Panc1 (cell line): Measurements from ENCODE around the gene BNIP5. TPM values are rescaled to one million over a fixed set of nuclear protein-coding genes. Genes with fewer than 3 reads are reported as not detected.

ENCODE experiments used
- ATAC-seq: fragments of 200-7000 bp; cut with Tn5 transposase; 2 replicates; pipeline ENCODE4 v1.9.1; 2020; ENCODE audit warnings: mild to moderate bottlenecking, moderate library complexity
- BruUV-seq: library from RNA; stranded (reverse); fragments of 400-500 nt; replicated peaks from 2 replicates; lab custom pipeline; 2021; lab: Mats Ljungman, UMichigan
- CTCF ChIA-PET: fragments of 300-600 bp; sonication (Branson Sonifier 250); formaldehyde crosslinking; loops from one replicate; lab custom pipeline; 2022; ENCODE audit warnings: antibody characterized with exemption; lab: Charles Lee
- POLR2A ChIA-PET: fragments of 300-600 bp; sonication (Branson Sonifier 250); formaldehyde crosslinking; loops from one replicate; lab custom pipeline; 2022; ENCODE audit warnings: antibody characterized with exemption; lab: Charles Lee
- DNase-seq: peaks from one replicate; pipeline ENCODE4 v3.0.0-alpha.2; 2010; ENCODE audit warnings: low read depth, low spot score
- H3K27ac ChIP-seq: 2 replicates; pipeline ENCODE4 v1.5.1; 2011; ENCODE audit warnings: mild to moderate bottlenecking, low read length, inconsistent platforms
- H3K27me3 ChIP-seq: fragments of 200-500 bp; sonication (Bioruptor generic); 2 replicates; pipeline ENCODE4 v1.6.0; 2014; ENCODE audit warnings: low read length, inconsistent platforms; ENCODE audit not compliant: control insufficient read depth, insufficient read depth
- H3K36me3 ChIP-seq: fragments of 200-500 bp; sonication (Bioruptor generic); 2 replicates; pipeline ENCODE4 v1.5.1; 2014; ENCODE audit warnings: inconsistent platforms, mild to moderate bottlenecking, low read length, moderate library complexity; ENCODE audit not compliant: control insufficient read depth, insufficient read depth
- H3K4me1 ChIP-seq: 2 replicates; pipeline ENCODE4 v1.5.1; 2011; ENCODE audit warnings: inconsistent platforms, mild to moderate bottlenecking, low read length, moderate library complexity; ENCODE audit not compliant: control insufficient read depth, insufficient read depth
- H3K4me3 ChIP-seq, 2 experiments: 2 replicates each; pipeline ENCODE4 v1.5.1; 2011 to 2012; ENCODE audit warnings: low read depth in 2 of 2, low read length in 2 of 2, mild to moderate bottlenecking in 2 of 2, inconsistent platforms in 1 of 2, moderate library complexity in 1 of 2
- H3K9me3 ChIP-seq: fragments of 200-500 bp; sonication (Bioruptor generic); 2 replicates; pipeline ENCODE4 v1.5.1; 2014; ENCODE audit warnings: low read depth, mild to moderate bottlenecking, inconsistent platforms, low read length, moderate library complexity; ENCODE audit not compliant: control insufficient read depth, insufficient read depth
- POLR2AphosphoS5 ChIP-seq: IDR thresholded peaks from 2 replicates; pipeline ENCODE4 v1.6.1; 2012; ENCODE audit warnings: mild to moderate bottlenecking, low read depth, low read length, moderate library complexity
- SIN3A ChIP-seq: IDR thresholded peaks from 2 replicates; pipeline ENCODE4 v1.6.1; 2012; ENCODE audit warnings: low read depth, mild to moderate bottlenecking, low read length, moderate library complexity, borderline replicate concordance; ENCODE audit not compliant: insufficient read depth
- TCF7L2 ChIP-seq: IDR thresholded peaks from 2 replicates; pipeline ENCODE4 v1.6.1; 2011; ENCODE audit warnings: mild to moderate bottlenecking, low read depth, low read length, inconsistent platforms
- in situ Hi-C: cut with HindIII; loops from 2 replicates; pipeline ENCODE4 v1.10.0; 2016; ENCODE audit warnings: low sequenced_read_pairs, low pct_unique_long_range_greater_than_20kb
- intact Hi-C: fragments of 100-400 bp; cut with micrococcal nuclease; formaldehyde crosslinking; loops from one replicate; pipeline ENCODE4 v1.10.0; 2022; ENCODE audit not compliant: unreplicated experiment
- total RNA-seq: library from RNA; stranded (reverse); gene quantifications from one replicate; pipeline ENCODE4 v1.2.1, GENCODE V29; 2021; ENCODE audit not compliant: unreplicated experiment
- TF ChIP-seq, protein P1 (sequence below), 2 experiments: IDR thresholded peaks; 2 replicates each; pipeline ENCODE4 v1.6.1; 2011 to 2012; ENCODE audit warnings: low read depth in 2 of 2, control low read depth in 1 of 2, low read length in 1 of 2, mild to moderate bottlenecking in 1 of 2, moderate library complexity in 1 of 2; ENCODE audit not compliant: insufficient read depth in 1 of 2
- TF ChIP-seq, protein P2 (sequence below): fragments of 450-650 bp; IDR thresholded peaks from 2 replicates; pipeline ENCODE4 v1.5.1; 2017; ENCODE audit warnings: mild to moderate bottlenecking

BNIP5 gene
- total RNA-seq, 1 experiment from 2014 or later: not detected

DNA sequence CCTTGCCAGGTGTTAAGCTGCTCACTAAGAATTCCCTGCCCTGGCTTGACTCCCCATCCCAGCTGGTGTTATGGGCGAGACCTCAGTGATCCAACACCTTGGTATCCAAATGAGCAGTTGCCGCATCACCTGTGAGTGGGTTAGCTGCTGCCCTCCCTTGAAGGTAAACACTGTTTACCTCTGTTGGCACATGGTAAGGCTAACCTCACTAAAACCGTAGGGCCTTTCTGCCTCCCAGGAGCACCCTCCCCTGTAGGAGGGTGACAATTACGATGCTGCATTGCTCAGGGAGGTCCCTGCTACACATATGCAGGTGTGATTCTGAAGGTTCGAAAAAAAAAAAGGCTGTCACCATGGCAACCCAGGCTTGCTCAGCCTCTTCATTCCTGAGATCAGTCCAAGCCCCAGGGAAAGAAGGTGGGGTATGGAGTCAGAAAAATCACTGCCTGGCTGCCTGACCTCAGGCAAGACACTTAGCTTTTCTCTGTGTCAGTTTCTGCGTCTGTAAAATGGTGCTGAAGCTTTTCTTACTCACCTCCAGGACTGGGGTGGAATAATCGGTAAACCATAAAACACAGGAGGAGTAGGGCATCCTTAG is 47.3 kb downstream of the BNIP5 start:
- Histone ChIP-seq H3K36me3 (no peaks in the 10 kb centered on the region), H3K4me3 (no peak overlapping the region), H3K27ac (no peak overlapping the region), H3K9me3 (no peaks in the 10 kb centered on the region), H3K4me1 (no peaks in the 10 kb centered on the region), H3K27me3 (no peaks in the 10 kb centered on the region; the same call in 1 of the 2 replicates)
- intact Hi-C loops: no loop called here
- CTCF ChIA-PET: no interaction called here
- no peak for ATAC-seq
- DNase-seq: no peak
- in situ Hi-C loops: no loop called here
- no TSS peak for BruUV-seq
- TF ChIP-seq, protein P1, sequence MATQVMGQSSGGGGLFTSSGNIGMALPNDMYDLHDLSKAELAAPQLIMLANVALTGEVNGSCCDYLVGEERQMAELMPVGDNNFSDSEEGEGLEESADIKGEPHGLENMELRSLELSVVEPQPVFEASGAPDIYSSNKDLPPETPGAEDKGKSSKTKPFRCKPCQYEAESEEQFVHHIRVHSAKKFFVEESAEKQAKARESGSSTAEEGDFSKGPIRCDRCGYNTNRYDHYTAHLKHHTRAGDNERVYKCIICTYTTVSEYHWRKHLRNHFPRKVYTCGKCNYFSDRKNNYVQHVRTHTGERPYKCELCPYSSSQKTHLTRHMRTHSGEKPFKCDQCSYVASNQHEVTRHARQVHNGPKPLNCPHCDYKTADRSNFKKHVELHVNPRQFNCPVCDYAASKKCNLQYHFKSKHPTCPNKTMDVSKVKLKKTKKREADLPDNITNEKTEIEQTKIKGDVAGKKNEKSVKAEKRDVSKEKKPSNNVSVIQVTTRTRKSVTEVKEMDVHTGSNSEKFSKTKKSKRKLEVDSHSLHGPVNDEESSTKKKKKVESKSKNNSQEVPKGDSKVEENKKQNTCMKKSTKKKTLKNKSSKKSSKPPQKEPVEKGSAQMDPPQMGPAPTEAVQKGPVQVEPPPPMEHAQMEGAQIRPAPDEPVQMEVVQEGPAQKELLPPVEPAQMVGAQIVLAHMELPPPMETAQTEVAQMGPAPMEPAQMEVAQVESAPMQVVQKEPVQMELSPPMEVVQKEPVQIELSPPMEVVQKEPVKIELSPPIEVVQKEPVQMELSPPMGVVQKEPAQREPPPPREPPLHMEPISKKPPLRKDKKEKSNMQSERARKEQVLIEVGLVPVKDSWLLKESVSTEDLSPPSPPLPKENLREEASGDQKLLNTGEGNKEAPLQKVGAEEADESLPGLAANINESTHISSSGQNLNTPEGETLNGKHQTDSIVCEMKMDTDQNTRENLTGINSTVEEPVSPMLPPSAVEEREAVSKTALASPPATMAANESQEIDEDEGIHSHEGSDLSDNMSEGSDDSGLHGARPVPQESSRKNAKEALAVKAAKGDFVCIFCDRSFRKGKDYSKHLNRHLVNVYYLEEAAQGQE (IDR thresholded peaks at IDR 0.05; ENCODE audit: insufficient read depth in 1 of 2, low read depth in 2 of 2, low read length in 1 of 2): no peak
- TF ChIP-seq TCF7L2: no peak
- TF ChIP-seq, protein P2, sequence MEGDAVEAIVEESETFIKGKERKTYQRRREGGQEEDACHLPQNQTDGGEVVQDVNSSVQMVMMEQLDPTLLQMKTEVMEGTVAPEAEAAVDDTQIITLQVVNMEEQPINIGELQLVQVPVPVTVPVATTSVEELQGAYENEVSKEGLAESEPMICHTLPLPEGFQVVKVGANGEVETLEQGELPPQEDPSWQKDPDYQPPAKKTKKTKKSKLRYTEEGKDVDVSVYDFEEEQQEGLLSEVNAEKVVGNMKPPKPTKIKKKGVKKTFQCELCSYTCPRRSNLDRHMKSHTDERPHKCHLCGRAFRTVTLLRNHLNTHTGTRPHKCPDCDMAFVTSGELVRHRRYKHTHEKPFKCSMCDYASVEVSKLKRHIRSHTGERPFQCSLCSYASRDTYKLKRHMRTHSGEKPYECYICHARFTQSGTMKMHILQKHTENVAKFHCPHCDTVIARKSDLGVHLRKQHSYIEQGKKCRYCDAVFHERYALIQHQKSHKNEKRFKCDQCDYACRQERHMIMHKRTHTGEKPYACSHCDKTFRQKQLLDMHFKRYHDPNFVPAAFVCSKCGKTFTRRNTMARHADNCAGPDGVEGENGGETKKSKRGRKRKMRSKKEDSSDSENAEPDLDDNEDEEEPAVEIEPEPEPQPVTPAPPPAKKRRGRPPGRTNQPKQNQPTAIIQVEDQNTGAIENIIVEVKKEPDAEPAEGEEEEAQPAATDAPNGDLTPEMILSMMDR: no peak
- no peak for TF ChIP-seq SIN3A
- no peak for TF ChIP-seq POLR2AphosphoS5
- POLR2A ChIA-PET: interaction anchor here (0.5 kb wide), 1 partner anchor 103 kb away, joined by 7 read pairs; no protein-coding TSS in a partner anchor

DNA sequence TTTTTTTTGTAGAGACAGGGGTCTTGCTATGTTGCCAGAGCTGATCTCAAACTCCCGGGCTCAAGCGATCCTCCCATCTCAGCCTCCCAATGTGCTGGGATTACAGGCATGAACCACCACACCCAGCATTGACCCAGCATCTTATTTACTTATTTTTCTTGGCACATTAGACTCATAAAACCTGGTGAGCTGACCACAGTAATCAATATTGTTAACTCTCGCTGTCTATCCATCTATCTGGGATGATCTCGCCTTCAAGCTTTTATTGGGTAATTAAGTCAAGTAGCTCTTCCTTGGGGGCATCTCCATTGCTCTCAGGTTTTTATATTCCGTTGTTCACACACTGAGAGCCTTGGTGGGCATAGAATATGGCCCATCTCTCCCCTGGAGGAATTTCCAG is 49.8 kb downstream of the BNIP5 start:
- in situ Hi-C loops (no loop called here), intact Hi-C loops (no loop called here)
- ATAC-seq: no peak
- H3K36me3 ChIP-seq: no peaks in the 10 kb centered on the region
- ChIA-PET POLR2A (no interaction called here), CTCF (no interaction called here)
- H3K4me1 ChIP-seq: no peaks in the 10 kb centered on the region
- no peaks in the 10 kb centered on the region for H3K9me3 ChIP-seq
- H3K27ac ChIP-seq: no peak overlapping the region
- no peak for DNase-seq
- TF ChIP-seq, protein P2: no peak
- TF ChIP-seq SIN3A (no peak), TCF7L2 (no peak), POLR2AphosphoS5 (no peak)
- TF ChIP-seq, protein P1 (IDR thresholded peaks at IDR 0.05; ENCODE audit: insufficient read depth in 1 of 2, low read depth in 2 of 2, low read length in 1 of 2): no peak
- H3K27me3 ChIP-seq: peaks cover 2% of the 10 kb centered on the region; the same call in 1 of the 2 replicates
- BruUV-seq: no TSS peak
- H3K4me3 ChIP-seq: no peak overlapping the region
